Fibroblast of the aortic adventitia (primary cell): ENCODE data around the gene TNS4. TPM values are rescaled to one million over a fixed set of nuclear protein-coding genes. Genes with fewer than 3 reads are reported as not detected.

Experiments used
- DNase-seq: peaks from one replicate; pipeline ENCODE4 v3.0.0-alpha.2; 2010; ENCODE audit warnings: low read depth
- H3K4me3 ChIP-seq: 2 replicates; pipeline ENCODE4 v1.5.1; 2011; ENCODE audit warnings: low read depth, mild to moderate bottlenecking, control low read depth, low read length, moderate library complexity
- total RNA-seq: library from RNA; depleted of rRNA; stranded (reverse); fragments of >200 nt; gene quantifications from 2 replicates; pipeline ENCODE4 v1.2.3, GENCODE V29; 2012; ENCODE audit warnings: low replicate concordance
- TF ChIP-seq, protein P1 (sequence below): IDR thresholded peaks from 2 replicates; pipeline ENCODE4 v1.5.1; 2011; ENCODE audit warnings: mild to moderate bottlenecking, low read length, control low read depth, inconsistent platforms; ENCODE audit not compliant: insufficient read depth

TNS4 gene
- total RNA-seq, 1 donor: not detected

DNA sequence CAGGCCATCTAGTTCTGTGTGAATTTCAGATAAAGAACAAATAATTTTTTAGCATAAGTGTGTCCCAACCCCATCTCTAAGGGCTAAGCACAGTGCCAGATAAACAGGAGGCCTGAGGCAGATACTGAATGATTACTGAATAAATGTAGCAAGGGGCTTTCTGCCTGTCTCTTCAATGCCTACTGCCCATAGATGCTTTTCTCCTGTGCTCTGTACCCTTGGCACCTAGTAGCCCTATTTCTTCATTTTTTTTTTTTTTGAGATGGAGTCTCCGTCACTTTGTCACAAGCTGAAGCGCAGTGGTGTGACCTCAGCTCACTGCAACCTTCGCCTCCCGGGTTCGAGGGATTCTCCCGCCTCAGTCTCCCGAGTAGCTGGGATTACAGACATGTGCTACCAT, 32.9 kb downstream of the TNS4 start:
- TF ChIP-seq, protein P1, sequence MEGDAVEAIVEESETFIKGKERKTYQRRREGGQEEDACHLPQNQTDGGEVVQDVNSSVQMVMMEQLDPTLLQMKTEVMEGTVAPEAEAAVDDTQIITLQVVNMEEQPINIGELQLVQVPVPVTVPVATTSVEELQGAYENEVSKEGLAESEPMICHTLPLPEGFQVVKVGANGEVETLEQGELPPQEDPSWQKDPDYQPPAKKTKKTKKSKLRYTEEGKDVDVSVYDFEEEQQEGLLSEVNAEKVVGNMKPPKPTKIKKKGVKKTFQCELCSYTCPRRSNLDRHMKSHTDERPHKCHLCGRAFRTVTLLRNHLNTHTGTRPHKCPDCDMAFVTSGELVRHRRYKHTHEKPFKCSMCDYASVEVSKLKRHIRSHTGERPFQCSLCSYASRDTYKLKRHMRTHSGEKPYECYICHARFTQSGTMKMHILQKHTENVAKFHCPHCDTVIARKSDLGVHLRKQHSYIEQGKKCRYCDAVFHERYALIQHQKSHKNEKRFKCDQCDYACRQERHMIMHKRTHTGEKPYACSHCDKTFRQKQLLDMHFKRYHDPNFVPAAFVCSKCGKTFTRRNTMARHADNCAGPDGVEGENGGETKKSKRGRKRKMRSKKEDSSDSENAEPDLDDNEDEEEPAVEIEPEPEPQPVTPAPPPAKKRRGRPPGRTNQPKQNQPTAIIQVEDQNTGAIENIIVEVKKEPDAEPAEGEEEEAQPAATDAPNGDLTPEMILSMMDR: no peak
- no peak for DNase-seq
- no peak overlapping the region for H3K4me3 ChIP-seq

GRCh38 chr17:40467281-40467867, 34.0 kb downstream of the TNS4 start:
- TF ChIP-seq, protein P1: no peak
- H3K4me3 ChIP-seq: no peak overlapping the region
- no peak for DNase-seq

GRCh38 chr17:40466298-40466971, 35.0 kb downstream of the TNS4 start:
- TF ChIP-seq, protein P1: no peak
- no peak overlapping the region for H3K4me3 ChIP-seq
- no peak for DNase-seq

- no peak overlapping the region for H3K4me3 ChIP-seq
- TF ChIP-seq, protein P1: no peak
- DNase-seq: no peak
These were observed 37.0 kb downstream of the TNS4 start for GRCh38 chr17:40464392-40464855.

- DNase-seq: no peak
- H3K4me3 ChIP-seq: no peak overlapping the region
- TF ChIP-seq, protein P1: no peak
These were observed 38.3 kb downstream of the TNS4 start for GRCh38 chr17:40463122-40463550.

- TF ChIP-seq, protein P1: no peak
- DNase-seq: no peak
- no peak overlapping the region for H3K4me3 ChIP-seq
These were observed 38.9 kb downstream of the TNS4 start for GRCh38 chr17:40462343-40463121.
